ENCODE measurements around the gene SLC24A3. TPM values are rescaled to one million over a fixed set of nuclear protein-coding genes. Genes with fewer than 3 reads are reported as not detected.

SLC24A3 gene
- total RNA-seq, 4 donors from 2014 or later = 1.6 to 38.8 (median 3.7) TPM

DNA sequence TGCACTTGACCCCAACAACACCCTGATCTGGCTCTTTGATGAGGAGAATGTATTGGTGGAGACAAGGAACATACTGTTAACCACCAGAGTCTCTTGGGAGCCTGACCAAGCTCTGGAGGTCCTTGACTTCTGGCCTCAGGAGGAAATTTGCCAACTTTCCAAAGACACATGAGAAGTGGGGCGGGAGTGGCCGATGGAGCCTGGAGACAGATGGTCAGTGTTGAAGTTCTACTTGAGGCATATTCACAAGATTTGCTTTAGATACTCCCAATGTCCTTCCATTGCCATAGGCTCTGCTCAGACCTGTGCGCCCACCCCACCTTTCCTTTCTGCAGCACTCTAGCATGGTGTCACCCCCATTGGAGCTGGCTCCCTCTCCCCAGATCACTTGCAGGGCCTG lies 241.0 kb downstream of the SLC24A3 start:
- no peak overlapping the region for H3K4me3 ChIP-seq
- no peaks in the 10 kb centered on the region for H3K4me1 ChIP-seq
- no peaks in the 10 kb centered on the region for H3K36me3 ChIP-seq
- no peak overlapping the region for H3K27ac ChIP-seq
- H3K27me3 ChIP-seq = no peaks in the 10 kb centered on the region
- no peak for DNase-seq
- TF ChIP-seq POLR2A (IDR thresholded peaks at IDR 0.05) = no peak
- TF ChIP-seq, protein P1, sequence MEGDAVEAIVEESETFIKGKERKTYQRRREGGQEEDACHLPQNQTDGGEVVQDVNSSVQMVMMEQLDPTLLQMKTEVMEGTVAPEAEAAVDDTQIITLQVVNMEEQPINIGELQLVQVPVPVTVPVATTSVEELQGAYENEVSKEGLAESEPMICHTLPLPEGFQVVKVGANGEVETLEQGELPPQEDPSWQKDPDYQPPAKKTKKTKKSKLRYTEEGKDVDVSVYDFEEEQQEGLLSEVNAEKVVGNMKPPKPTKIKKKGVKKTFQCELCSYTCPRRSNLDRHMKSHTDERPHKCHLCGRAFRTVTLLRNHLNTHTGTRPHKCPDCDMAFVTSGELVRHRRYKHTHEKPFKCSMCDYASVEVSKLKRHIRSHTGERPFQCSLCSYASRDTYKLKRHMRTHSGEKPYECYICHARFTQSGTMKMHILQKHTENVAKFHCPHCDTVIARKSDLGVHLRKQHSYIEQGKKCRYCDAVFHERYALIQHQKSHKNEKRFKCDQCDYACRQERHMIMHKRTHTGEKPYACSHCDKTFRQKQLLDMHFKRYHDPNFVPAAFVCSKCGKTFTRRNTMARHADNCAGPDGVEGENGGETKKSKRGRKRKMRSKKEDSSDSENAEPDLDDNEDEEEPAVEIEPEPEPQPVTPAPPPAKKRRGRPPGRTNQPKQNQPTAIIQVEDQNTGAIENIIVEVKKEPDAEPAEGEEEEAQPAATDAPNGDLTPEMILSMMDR (IDR thresholded peaks at IDR 0.05) = no peak
- H3K9me3 ChIP-seq = no peaks in the 10 kb centered on the region

DNA sequence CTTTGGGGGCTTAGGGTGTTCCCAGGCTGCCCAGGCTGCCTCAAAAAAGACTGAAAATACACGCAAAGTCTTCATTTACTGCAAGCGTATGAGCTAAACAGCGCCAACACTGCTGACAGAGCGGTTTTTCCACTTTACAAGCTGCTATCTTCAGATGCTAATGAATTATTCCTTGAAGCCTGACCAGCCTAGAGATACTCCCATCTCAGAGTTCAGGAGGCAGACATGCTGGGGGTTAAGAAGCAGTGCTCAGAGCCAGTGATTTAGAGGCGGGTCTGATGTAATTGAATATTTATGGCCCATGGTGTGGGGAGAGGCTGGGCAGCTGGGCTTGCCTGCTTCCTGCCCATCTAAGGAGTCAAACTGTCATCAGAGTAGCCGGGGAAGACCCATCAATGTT lies 241.4 kb downstream of the SLC24A3 start:
- no peak overlapping the region for H3K4me3 ChIP-seq
- no peaks in the 10 kb centered on the region for H3K36me3 ChIP-seq
- no peaks in the 10 kb centered on the region for H3K27me3 ChIP-seq
- TF ChIP-seq, protein P1 (IDR thresholded peaks at IDR 0.05) = no peak
- no peak for TF ChIP-seq POLR2A (IDR thresholded peaks at IDR 0.05)
- no peak for DNase-seq
- H3K9me3 ChIP-seq = no peaks in the 10 kb centered on the region
- no peak overlapping the region for H3K27ac ChIP-seq
- H3K4me1 ChIP-seq = no peaks in the 10 kb centered on the region

DNA sequence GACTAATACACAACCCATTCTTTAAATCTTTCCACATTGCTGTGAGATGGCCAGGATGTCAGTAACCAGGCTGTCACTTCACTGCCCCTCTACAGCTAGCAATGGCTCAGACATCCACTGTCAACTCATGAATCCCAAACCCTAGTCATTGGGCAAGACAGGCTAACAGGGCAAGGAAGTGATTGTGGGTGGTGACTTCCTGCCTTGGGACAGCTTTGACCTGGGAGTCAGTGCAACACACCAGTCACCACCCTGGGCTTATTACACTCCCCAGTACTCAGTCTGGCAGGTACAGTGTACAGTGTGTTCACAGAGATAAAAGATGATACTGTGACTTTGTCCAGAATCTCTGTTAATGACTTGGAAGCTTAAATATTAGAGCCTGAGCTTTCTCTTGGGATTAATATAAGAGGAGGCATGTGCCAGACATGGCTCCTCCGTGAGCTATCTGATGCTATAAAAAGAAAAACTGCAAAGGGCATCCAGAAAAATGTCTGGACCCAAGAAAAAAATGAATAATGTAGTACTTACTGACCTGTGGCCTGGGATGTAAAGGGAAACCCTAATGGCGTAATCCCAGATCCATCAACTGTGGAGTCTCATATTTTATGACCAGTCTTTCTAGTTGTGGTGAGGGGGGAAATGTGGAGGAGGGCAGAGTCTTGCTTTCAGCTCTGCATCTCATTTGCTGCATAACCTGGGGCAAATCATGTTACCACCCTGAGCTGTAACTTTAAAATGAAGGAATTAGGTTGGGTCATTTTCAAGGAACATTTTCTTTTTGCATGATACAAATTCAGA lies 244.4 kb downstream of the SLC24A3 start:
- Histone ChIP-seq H3K36me3 (no peaks in the 10 kb centered on the region), H3K4me1 (no peaks in the 10 kb centered on the region), H3K27me3 (no peaks in the 10 kb centered on the region), H3K4me3 (no peak overlapping the region), H3K9me3 (no peaks in the 10 kb centered on the region), H3K27ac (no peak overlapping the region)
- no peak for DNase-seq
- no peak for TF ChIP-seq POLR2A (IDR thresholded peaks at IDR 0.05)
- TF ChIP-seq, protein P1 (IDR thresholded peaks at IDR 0.05) = no peak

DNA sequence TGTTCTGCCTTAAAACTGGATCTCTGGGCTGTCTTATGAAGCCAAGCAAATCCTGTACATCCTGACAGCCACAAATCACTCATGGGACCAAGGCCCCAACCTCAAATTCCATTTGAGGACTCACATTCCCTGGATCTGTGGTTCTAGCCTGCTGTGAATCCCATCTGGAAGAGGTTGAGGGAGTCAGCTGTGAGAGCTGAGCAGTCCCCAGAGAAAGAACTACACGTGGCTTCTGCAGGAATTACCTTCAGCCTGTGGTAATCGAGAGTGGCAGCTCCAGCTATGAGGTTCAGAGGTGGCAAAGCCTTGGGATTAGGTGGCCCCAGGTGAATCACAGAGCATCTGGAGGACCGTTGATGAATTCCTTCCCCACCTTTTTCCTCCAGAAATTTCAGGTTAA lies 245.2 kb downstream of the SLC24A3 start:
- Histone ChIP-seq H3K27ac (no peak overlapping the region), H3K27me3 (no peaks in the 10 kb centered on the region), H3K36me3 (no peaks in the 10 kb centered on the region), H3K9me3 (no peaks in the 10 kb centered on the region), H3K4me1 (no peaks in the 10 kb centered on the region), H3K4me3 (no peak overlapping the region)
- DNase-seq = no peak
- TF ChIP-seq POLR2A (IDR thresholded peaks at IDR 0.05) = no peak
- TF ChIP-seq, protein P1 (IDR thresholded peaks at IDR 0.05) = no peak

DNA sequence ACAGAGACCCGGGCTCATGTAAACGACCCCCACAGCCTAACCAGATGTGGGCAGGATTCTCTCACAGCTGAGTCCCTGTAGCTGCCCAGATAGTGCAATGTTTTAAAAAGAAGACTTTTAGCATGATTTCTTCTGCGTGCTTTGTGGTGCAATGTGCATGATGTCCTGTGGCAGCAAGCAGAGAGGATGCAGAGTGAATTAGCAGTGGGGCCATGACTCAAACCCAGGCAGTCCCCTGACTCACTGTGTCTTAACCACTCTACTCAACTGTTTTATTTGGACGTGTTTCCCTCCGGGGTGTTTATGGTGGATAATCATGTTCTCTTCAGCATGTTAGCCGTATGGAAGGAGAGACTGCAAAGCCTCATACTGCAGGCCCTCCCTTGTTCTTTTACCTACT lies 247.9 kb downstream of the SLC24A3 start:
- Histone ChIP-seq H3K36me3 (no peaks in the 10 kb centered on the region), H3K4me1 (no peaks in the 10 kb centered on the region), H3K27me3 (no peaks in the 10 kb centered on the region), H3K27ac (no peak overlapping the region), H3K9me3 (no peaks in the 10 kb centered on the region), H3K4me3 (no peak overlapping the region)
- TF ChIP-seq, protein P1 (IDR thresholded peaks at IDR 0.05) = no peak
- no peak for TF ChIP-seq POLR2A (IDR thresholded peaks at IDR 0.05)
- no peak for DNase-seq
